IMR-90 (cell line): ENCODE data around the gene GABRB1. TPM values are rescaled to one million over a fixed set of nuclear protein-coding genes. Genes with fewer than 3 reads are reported as not detected.

Experiments
- ATAC-seq: fragments of 200-7000 bp; cut with Tn5 transposase; 2 replicates; pipeline ENCODE4 v1.9.1; 2020; ENCODE audit warnings: low read depth, mild to moderate bottlenecking, moderate library complexity
- BruUV-seq: library from RNA; stranded (reverse); fragments of 400-500 nt; replicated peaks from 2 replicates; lab custom pipeline; 2021; lab: Mats Ljungman, UMichigan
- CTCF ChIA-PET: fragments of 300-600 bp; formaldehyde crosslinking; extraction: SDS; loops from one replicate; lab custom pipeline; 2021; ENCODE audit warnings: antibody characterized with exemption; lab: Yijun Ruan, JAX
- POLR2A ChIA-PET: fragments of 300-600 bp; sonication (Branson Sonifier 250); formaldehyde crosslinking; loops from one replicate; lab custom pipeline; 2022; ENCODE audit warnings: antibody characterized with exemption; ENCODE audit not compliant: unreplicated experiment; lab: Charles Lee
- DNase-seq: peaks from one replicate; pipeline ENCODE4 v3.0.0; 2013
- H2AFZ ChIP-seq: replicated peaks from 2 replicates; pipeline ENCODE3; 2013; ENCODE audit warnings: low read length, mild to moderate bottlenecking; ENCODE audit not compliant: poor library complexity
- H2AK5ac ChIP-seq: 2 replicates; pipeline ENCODE4 v1.6.1; 2013; ENCODE audit warnings: low read depth, low read length, inconsistent platforms
- H2AK9ac ChIP-seq: replicated peaks from 2 replicates; pipeline ENCODE3; 2013; ENCODE audit warnings: mild to moderate bottlenecking, low read depth, low read length, moderate library complexity; ENCODE audit not compliant: poor library complexity
- H2BK120ac ChIP-seq: 2 replicates; pipeline ENCODE4 v1.6.1; 2013; ENCODE audit warnings: low read depth, low read length, inconsistent platforms
- H2BK15ac ChIP-seq: 3 replicates; pipeline ENCODE4 v1.6.1; 2013; ENCODE audit warnings: low read depth, low read length, inconsistent platforms
- H2BK20ac ChIP-seq: 2 replicates; pipeline ENCODE4 v1.6.1; 2013; ENCODE audit warnings: low read depth, mild to moderate bottlenecking, inconsistent platforms, low read length, moderate library complexity
- H2BK5ac ChIP-seq: 2 replicates; pipeline ENCODE4 v1.6.1; 2013; ENCODE audit warnings: mild to moderate bottlenecking, low read depth, low read length, inconsistent platforms; ENCODE audit not compliant: poor library complexity, severe bottlenecking
- H3K14ac ChIP-seq: replicated peaks from 2 replicates; pipeline ENCODE4 v1.6.1; 2013; ENCODE audit warnings: low read depth, low read length, inconsistent platforms
- H3K18ac ChIP-seq: 2 replicates; pipeline ENCODE4 v1.6.1; 2013; ENCODE audit warnings: low read depth, low read length, control low read depth
- H3K23ac ChIP-seq: 2 replicates; pipeline ENCODE4 v1.6.1; 2013; ENCODE audit warnings: low read depth, low read length, inconsistent platforms
- H3K27ac ChIP-seq: 2 replicates; pipeline ENCODE4 v1.5.1; 2013; ENCODE audit warnings: mild to moderate bottlenecking, control low read depth, low read length; ENCODE audit not compliant: insufficient read depth
- H3K27me3 ChIP-seq: 2 replicates; pipeline ENCODE4 v1.6.1; 2013; ENCODE audit warnings: low read length; ENCODE audit not compliant: control insufficient read depth, insufficient read depth
- H3K36me3 ChIP-seq: 2 replicates; pipeline ENCODE4 v1.6.1; 2013; ENCODE audit warnings: low read length, mixed read lengths; ENCODE audit not compliant: control insufficient read depth, insufficient read depth
- H3K4ac ChIP-seq: 2 replicates; pipeline ENCODE4 v1.6.1; 2013; ENCODE audit warnings: low read depth, low read length, inconsistent platforms
- H3K4me1 ChIP-seq: 2 replicates; pipeline ENCODE4 v1.6.1; 2013; ENCODE audit warnings: low read length, mixed read lengths; ENCODE audit not compliant: control insufficient read depth, insufficient read depth
- H3K4me2 ChIP-seq: 2 replicates; pipeline ENCODE4 v1.6.1; 2013; ENCODE audit warnings: low read depth, mild to moderate bottlenecking, control low read depth, low read length, moderate library complexity
- H3K4me3 ChIP-seq: 2 replicates; pipeline ENCODE4 v1.5.1; 2013; ENCODE audit warnings: low read depth, mild to moderate bottlenecking, control low read depth, low read length, moderate library complexity; ENCODE audit not compliant: insufficient read depth
- H3K56ac ChIP-seq: 2 replicates; pipeline ENCODE4 v1.6.1; 2013; ENCODE audit warnings: low read length, inconsistent platforms; ENCODE audit not compliant: insufficient read depth; ENCODE audit errors: extremely low read depth
- H3K79me1 ChIP-seq, 2 experiments: 2 replicates each; pipeline ENCODE4 v1.6.1; 2013; ENCODE audit warnings: low read length in 2 of 2, inconsistent platforms in 1 of 2, low read depth in 1 of 2
- H3K9ac ChIP-seq: 2 replicates; pipeline ENCODE4 v1.6.1; 2013; ENCODE audit warnings: low read depth, low read length, control low read depth
- H3K9me1 ChIP-seq: 2 replicates; pipeline ENCODE4 v1.6.1; 2013; ENCODE audit warnings: low read length, inconsistent platforms; ENCODE audit not compliant: insufficient read depth
- H3K9me3 ChIP-seq: 2 replicates; pipeline ENCODE4 v1.6.1; 2013; ENCODE audit warnings: low read length; ENCODE audit not compliant: control insufficient read depth, insufficient read depth
- H4K20me1 ChIP-seq: 2 replicates; pipeline ENCODE4 v1.6.1; 2013; ENCODE audit warnings: low read length, inconsistent platforms; ENCODE audit not compliant: insufficient read depth
- H4K5ac ChIP-seq: 2 replicates; pipeline ENCODE4 v1.6.1; 2013; ENCODE audit warnings: mild to moderate bottlenecking, low read depth, low read length, control low read depth
- H4K8ac ChIP-seq, 2 experiments: 2 replicates each; pipeline ENCODE4 v1.6.1; 2013; ENCODE audit warnings: low read depth in 2 of 2, low read length in 2 of 2, control low read depth in 1 of 2, inconsistent platforms in 1 of 2
- H4K91ac ChIP-seq: 2 replicates; pipeline ENCODE4 v1.6.1; 2013; ENCODE audit warnings: low read depth, low read length, inconsistent platforms; ENCODE audit not compliant: insufficient read depth
- BHLHE40 ChIP-seq: fragments of 150-350 bp; IDR thresholded peaks from 2 replicates; pipeline ENCODE4 v1.6.1; 2016; ENCODE audit warnings: mild to moderate bottlenecking, low read depth, low read length
- CHD1 ChIP-seq: IDR thresholded peaks from 2 replicates; pipeline ENCODE4 v1.6.1; 2012; ENCODE audit warnings: low read depth, low read length, improper control_type of control experiment
- CTCF ChIP-seq: conservative IDR thresholded peaks from 2 replicates; pipeline ENCODE4 v1.5.1; 2012; ENCODE audit warnings: mild to moderate bottlenecking, low read depth, low read length, improper control_type of control experiment
- ELK1 ChIP-seq: fragments of 150-350 bp; IDR thresholded peaks from 2 replicates; pipeline ENCODE4 v1.6.1; 2016; ENCODE audit warnings: low read depth, mild to moderate bottlenecking, low read length, moderate library complexity, borderline replicate concordance
- FOS ChIP-seq: fragments of 150-350 bp; IDR thresholded peaks from 2 replicates; pipeline ENCODE4 v1.6.1; 2016; ENCODE audit warnings: low read depth, low read length
- MXI1 ChIP-seq: IDR thresholded peaks from 2 replicates; pipeline ENCODE4 v1.6.1; 2012; ENCODE audit warnings: low read depth, mild to moderate bottlenecking, low read length, moderate library complexity, borderline replicate concordance
- NFE2L2 ChIP-seq: fragments of 150-350 bp; IDR thresholded peaks from 2 replicates; pipeline ENCODE4 v1.6.1; 2016; ENCODE audit warnings: low read depth, mild to moderate bottlenecking, low read length
- POLR2A ChIP-seq: IDR thresholded peaks from 2 replicates; pipeline ENCODE4 v1.6.1; 2012; ENCODE audit warnings: mild to moderate bottlenecking, low read depth, low read length
- RAD21 ChIP-seq: IDR thresholded peaks from 2 replicates; pipeline ENCODE4 v1.6.1; 2012; ENCODE audit warnings: low read length, improper control_type of control experiment
- RFX5 ChIP-seq: IDR thresholded peaks from 2 replicates; pipeline ENCODE4 v1.8.0; 2012; ENCODE audit warnings: low read depth, mild to moderate bottlenecking, low read length, moderate library complexity
- WGBS, 2 experiments: methylation state at CpG; one replicate each; pipeline versions ENCODE4 v1.1.5 to v1.1.7; 2013; ENCODE audit warnings: missing lambda C conversion rate in 2 of 2; ENCODE audit not compliant: insufficient read length in 1 of 2; ENCODE audit errors: extremely low coverage in 2 of 2; 5-methylcytosine and 5-hydroxymethylcytosine counted together
- dilution Hi-C: fragments of 300-500 bp; cut with HindIII; formaldehyde crosslinking; loops from one replicate; pipeline ENCODE4 v1.14.3; 2018; ENCODE audit warnings: low sequenced_read_pairs; ENCODE audit not compliant: unreplicated experiment
- in situ Hi-C: fragments of 300-500 bp; cut with MboI; formaldehyde crosslinking; loops from 3 replicates; pipeline ENCODE4 v1.14.3; 2019; ENCODE audit warnings: low sequenced_read_pairs, inconsistent platforms, mixed read lengths
- intact Hi-C: fragments of 100-400 bp; cut with micrococcal nuclease; formaldehyde crosslinking; loops from 2 replicates; pipeline ENCODE4 v1.10.0; 2022
- polyA plus RNA-seq, 3 experiments: library from polyadenylated mRNA; depleted of rRNA; stranded (reverse); fragments of >200 nt; gene quantifications; 2 replicates each; pipeline ENCODE4 v1.2.3, GENCODE V29; 2012; ENCODE audit warnings: low replicate concordance in 1 of 3
- total RNA-seq: library from RNA; depleted of rRNA; stranded (reverse); fragments of >200 nt; gene quantifications from 2 replicates; pipeline ENCODE4 v1.2.3, GENCODE V29; 2012

GABRB1 gene
- total and polyA plus RNA-seq, 2 of the 4 experiments (the other 2 are of a cell fraction): 4.7 to 16.1 TPM

- CTCF ChIA-PET: no interaction called here
- Histone ChIP-seq H3K14ac (no peak overlapping the region; the same call in 1 of the 2 replicates), H4K20me1 (no peaks in the 10 kb centered on the region), H4K5ac (no peak overlapping the region; the same call in 1 of the 2 replicates), H2BK5ac (peak overlapping the region; percentile 91), H3K4me2 (no peak overlapping the region), H2AK9ac (no peak overlapping the region), H3K9ac (no peak overlapping the region), H3K36me3 (no peaks in the 10 kb centered on the region), H3K9me1 (no peaks in the 10 kb centered on the region), H2BK120ac (peak overlapping the region; percentile 28), H2BK20ac (peak overlapping the region; percentile 92), H3K18ac (peak overlapping the region; percentile 72; the same call in 1 of the 2 replicates), H4K91ac (peak overlapping the region; percentile 62; the same call in 1 of the 2 replicates), H2AK5ac (no peak overlapping the region; the same call in 1 of the 2 replicates), H3K4ac (peak overlapping the region; percentile 32; the same call in 1 of the 2 replicates), H3K23ac (peak overlapping the region; percentile 83; the same call in 1 of the 2 replicates), H3K56ac (peak overlapping the region; percentile 2; the same call in 1 of the 2 replicates), H3K27me3 (no peaks in the 10 kb centered on the region), H3K27ac (no peak overlapping the region; the same call in 1 of the 2 replicates), H3K9me3 (no peaks in the 10 kb centered on the region), H4K8ac (peak overlapping the region in 1 of 2 experiments; percentile 65; a peak in 1 of 4 replicates), H2AFZ (no peak overlapping the region), H2BK15ac (peak overlapping the region; percentile 74; the same call in 1 of the 3 replicates), H3K4me3 (no peak overlapping the region), H3K79me1 (peaks cover 0 to 18% of the 10 kb centered on the region in 2 experiments; a peak in 2 of 4 replicates), H3K4me1 (peaks cover 3% of the 10 kb centered on the region; the same call in 1 of the 2 replicates)
- intact Hi-C loops: loop anchor here (10.0 kb wide), 1 partner anchor 366 kb away; no protein-coding TSS in a partner anchor
- in situ Hi-C loops: no loop called here
- ATAC-seq: no peak
- DNase-seq: no peak
- WGBS, 2 experiments: no CpG with 5 or more reads among the region's 3 CpGs
- POLR2A ChIA-PET: no interaction called here
- BruUV-seq: no TSS peak
- dilution Hi-C loops: no loop called here
- TF ChIP-seq POLR2A: no peak
- no peak for TF ChIP-seq RAD21
- no peak for TF ChIP-seq RFX5
- no peak for TF ChIP-seq FOS
- no peak for TF ChIP-seq CHD1
- TF ChIP-seq CTCF: no peak
- no peak for TF ChIP-seq MXI1
- no peak for TF ChIP-seq BHLHE40
- no peak for TF ChIP-seq NFE2L2
- TF ChIP-seq ELK1: no peak
Measured at GRCh38 chr4:47210828-47211227, 179.5 kb downstream of the GABRB1 start.
